Ascending aorta (tissue), 2 donors: ENCODE results near the gene RHBG. TPM values are rescaled to one million over a fixed set of nuclear protein-coding genes. Genes with fewer than 3 reads are reported as not detected.

ENCODE experiments used
- DNase-seq, 2 donors: peaks; one replicate each; pipeline ENCODE4 v3.0.0-alpha.2; 2019; ENCODE audit warnings: low spot score in 2 of 2
- H3K27ac ChIP-seq, 2 donors: fragments of 200-600 bp; sonication (generic); one replicate each; pipeline ENCODE4 v1.5.1; 2016 to 2017; ENCODE audit warnings: mild to moderate bottlenecking in 1 of 2
- H3K27me3 ChIP-seq: fragments of 200-600 bp; sonication (generic); one replicate; pipeline ENCODE4 v1.5.1; 2017
- H3K36me3 ChIP-seq, 2 donors: fragments of 200-600 bp; sonication (generic); one replicate each; pipeline ENCODE4 v1.5.1; 2016
- H3K4me1 ChIP-seq, 2 donors: fragments of 200-600 bp; sonication (generic); one replicate each; pipeline ENCODE4 v1.5.1; 2016 to 2017; ENCODE audit warnings: mild to moderate bottlenecking in 1 of 2
- H3K4me3 ChIP-seq, 2 donors: fragments of 200-600 bp; sonication (generic); one replicate each; pipeline ENCODE4 v1.5.1; 2016 to 2017; ENCODE audit warnings: mild to moderate bottlenecking in 1 of 2
- H3K9me3 ChIP-seq, 2 donors: fragments of 200-600 bp; sonication (generic); one replicate each; pipeline ENCODE4 v1.5.1; 2016
- intact Hi-C: fragments of 100-400 bp; cut with DNase I; formaldehyde crosslinking; loops from one replicate; pipeline ENCODE4 v1.15.1; 2023
- total RNA-seq: library from RNA; depleted of rRNA; stranded (reverse); fragments of >200 nt; gene quantifications from one replicate; pipeline ENCODE4 v1.1.0, GENCODE V29; 2016
- TF ChIP-seq, protein P1 (sequence below), 3 experiments: fragments of 200-600 bp in 2 of 3; fragments of 450-650 bp in 1 of 3; sonication (generic) in 2 of 3; IDR thresholded peaks; one replicate each; pipeline ENCODE4 v1.5.1; 2016 to 2019; ENCODE audit warnings: antibody characterized with exemption in 3 of 3, mild to moderate bottlenecking in 1 of 3, moderate library complexity in 1 of 3

The RHBG gene
- total RNA-seq, 1 donor from 2014 or later = not detected

- Histone ChIP-seq H3K27me3 (peaks cover 27% of the 10 kb centered on the region), H3K9me3 (no peaks in the 10 kb centered on the region), H3K27ac (no peak overlapping the region), H3K4me3 (no peak overlapping the region), H3K36me3 (no peaks in the 10 kb centered on the region), H3K4me1 (peaks cover 15 to 16% of the 10 kb centered on the region in 2 donors)
- DNase-seq = no peak
- intact Hi-C loops = no loop called here
- TF ChIP-seq, protein P1, sequence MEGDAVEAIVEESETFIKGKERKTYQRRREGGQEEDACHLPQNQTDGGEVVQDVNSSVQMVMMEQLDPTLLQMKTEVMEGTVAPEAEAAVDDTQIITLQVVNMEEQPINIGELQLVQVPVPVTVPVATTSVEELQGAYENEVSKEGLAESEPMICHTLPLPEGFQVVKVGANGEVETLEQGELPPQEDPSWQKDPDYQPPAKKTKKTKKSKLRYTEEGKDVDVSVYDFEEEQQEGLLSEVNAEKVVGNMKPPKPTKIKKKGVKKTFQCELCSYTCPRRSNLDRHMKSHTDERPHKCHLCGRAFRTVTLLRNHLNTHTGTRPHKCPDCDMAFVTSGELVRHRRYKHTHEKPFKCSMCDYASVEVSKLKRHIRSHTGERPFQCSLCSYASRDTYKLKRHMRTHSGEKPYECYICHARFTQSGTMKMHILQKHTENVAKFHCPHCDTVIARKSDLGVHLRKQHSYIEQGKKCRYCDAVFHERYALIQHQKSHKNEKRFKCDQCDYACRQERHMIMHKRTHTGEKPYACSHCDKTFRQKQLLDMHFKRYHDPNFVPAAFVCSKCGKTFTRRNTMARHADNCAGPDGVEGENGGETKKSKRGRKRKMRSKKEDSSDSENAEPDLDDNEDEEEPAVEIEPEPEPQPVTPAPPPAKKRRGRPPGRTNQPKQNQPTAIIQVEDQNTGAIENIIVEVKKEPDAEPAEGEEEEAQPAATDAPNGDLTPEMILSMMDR (IDR thresholded peaks at IDR 0.05) = no peak
Observed at GRCh38 chr1:156417401-156418020, 48.5 kb downstream of the RHBG start.

DNA sequence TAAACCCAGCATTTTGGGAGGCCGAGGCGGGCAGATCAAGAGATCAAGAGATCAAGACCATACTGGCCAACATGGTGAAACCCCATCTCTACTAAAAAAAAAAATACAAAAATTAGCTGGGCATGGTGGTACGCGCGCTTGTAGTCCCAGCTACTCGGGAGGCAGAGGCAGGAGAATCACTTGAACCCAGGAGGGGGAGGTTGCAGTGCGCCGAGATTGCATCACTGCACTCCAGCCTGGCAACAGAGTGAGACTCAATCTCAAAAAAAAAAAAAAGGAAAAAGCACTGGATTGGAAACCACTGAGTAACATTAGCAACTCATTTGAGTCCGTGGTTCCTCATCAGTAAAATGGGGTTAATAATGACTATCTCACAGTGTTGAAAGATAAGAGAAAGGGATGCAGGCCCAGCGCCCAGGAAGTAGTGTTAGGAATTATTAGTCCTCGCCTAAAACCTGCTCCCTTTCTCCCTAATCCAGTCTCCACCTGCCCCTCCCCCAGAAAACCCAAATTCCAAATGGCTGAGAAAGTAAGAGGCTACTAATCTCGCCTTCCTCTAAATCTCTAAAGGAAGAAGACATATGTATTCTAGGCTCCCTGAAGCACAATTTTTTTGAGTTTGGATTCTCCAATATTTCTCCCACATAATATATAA, 49.5 kb downstream of the RHBG start:
- H3K4me3 ChIP-seq = no peak overlapping the region
- TF ChIP-seq, protein P1 (IDR thresholded peaks at IDR 0.05) = no peak
- peaks cover 27% of the 10 kb centered on the region for H3K27me3 ChIP-seq

GRCh38 chr1:156419854-156420204, 50.8 kb downstream of the RHBG start:
- peaks cover 27% of the 10 kb centered on the region for H3K27me3 ChIP-seq
- H3K9me3 ChIP-seq = no peaks in the 10 kb centered on the region
- intact Hi-C loops = no loop called here
- H3K27ac ChIP-seq = no peak overlapping the region
- H3K4me3 ChIP-seq = peak overlapping the region; percentile 51 to 61
- H3K4me1 ChIP-seq = peaks cover 15 to 16% of the 10 kb centered on the region in 2 donors
- TF ChIP-seq, protein P1 (IDR thresholded peaks at IDR 0.05) = no peak
- no peak for DNase-seq
- H3K36me3 ChIP-seq = no peaks in the 10 kb centered on the region

More for the DNA sequence above, 49.5 kb downstream of the RHBG start:
- Histone ChIP-seq H3K4me1 (peaks cover 15 to 16% of the 10 kb centered on the region in 2 donors), H3K36me3 (no peaks in the 10 kb centered on the region), H3K9me3 (no peaks in the 10 kb centered on the region), H3K27ac (no peak overlapping the region)
- intact Hi-C loops = no loop called here
- DNase-seq = no peak

DNA sequence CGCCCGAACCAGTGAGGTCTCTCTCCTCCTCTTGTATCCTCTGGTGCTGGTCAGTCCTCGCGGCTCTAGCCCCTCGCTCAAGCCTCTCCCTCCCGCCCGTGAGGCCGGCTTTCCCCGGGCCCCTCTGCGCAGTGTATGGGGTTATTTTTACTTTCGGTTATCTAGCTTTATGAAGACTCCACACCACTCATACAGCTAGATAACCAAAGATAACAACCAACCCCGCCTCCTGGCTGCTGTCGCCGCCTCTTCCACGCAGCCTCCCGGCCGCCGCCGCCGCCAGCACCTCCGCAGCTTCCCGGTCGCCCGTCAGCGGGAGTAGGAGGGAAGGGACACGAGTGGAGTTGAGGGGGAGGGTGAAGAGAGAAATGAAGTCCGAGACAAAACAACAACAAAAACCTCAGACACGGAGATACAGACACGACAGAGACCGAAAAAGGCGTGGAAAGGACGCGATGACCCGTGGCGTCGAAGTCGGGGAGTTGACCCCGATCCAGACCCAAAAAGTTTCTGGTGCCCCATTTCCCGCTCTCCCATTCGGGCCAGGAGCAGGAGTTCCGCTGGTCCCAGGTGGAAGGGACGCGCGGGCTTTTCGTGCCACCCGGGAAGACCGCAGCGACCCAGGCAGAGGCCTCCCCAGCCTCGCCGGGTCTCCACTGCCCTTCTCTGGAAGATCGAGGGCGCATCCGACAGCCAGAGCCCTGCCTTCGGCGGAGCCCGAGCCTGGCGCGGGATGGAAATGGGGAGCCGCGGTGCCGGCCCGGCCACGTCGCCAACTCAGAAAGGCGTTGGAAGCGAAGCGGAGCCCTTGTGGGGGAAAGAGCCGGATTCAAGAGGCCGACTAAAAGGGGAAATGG, 51.4 kb downstream of the RHBG start:
- H3K27me3 ChIP-seq = peaks cover 27% of the 10 kb centered on the region

More for the DNA sequence above, 51.4 kb downstream of the RHBG start:
- H3K36me3 ChIP-seq = no peaks in the 10 kb centered on the region
- H3K9me3 ChIP-seq = no peaks in the 10 kb centered on the region
- H3K27ac ChIP-seq = no peak overlapping the region
- TF ChIP-seq, protein P1 (IDR thresholded peaks at IDR 0.05) = no peak
- no peak for DNase-seq
- peak overlapping the region; percentile 51 to 61 for H3K4me3 ChIP-seq
- intact Hi-C loops = no loop called here
- H3K4me1 ChIP-seq = peaks cover 15 to 16% of the 10 kb centered on the region in 2 donors
